Cardiac muscle cell (in vitro differentiated cells and primary cell): ENCODE data around the gene JAK2. TPM values are rescaled to one million over a fixed set of nuclear protein-coding genes. Genes with fewer than 3 reads are reported as not detected.
A peak's percentile ranks its signal among the peaks of the same experiment; 100 is the strongest.

ENCODE experiments used
- DNase-seq, 2 donors: peaks; one replicate each; pipeline versions ENCODE4 v3.0.0 to v3.0.0-alpha.2; 2010 to 2017; ENCODE audit warnings: low read depth in 1 of 2, low spot score in 1 of 2
- H3K27ac ChIP-seq: fragments of 200-600 bp; sonication (generic); 2 replicates; pipeline ENCODE4 v1.5.1; 2016
- H3K27me3 ChIP-seq: fragments of 200-600 bp; sonication (generic); 2 replicates; pipeline ENCODE4 v1.6.0; 2016; ENCODE audit warnings: control low read depth
- H3K36me3 ChIP-seq: fragments of 200-600 bp; sonication (generic); 2 replicates; pipeline ENCODE4 v1.5.1; 2016; ENCODE audit warnings: control low read depth
- H3K4me1 ChIP-seq: fragments of 200-600 bp; sonication (generic); 2 replicates; pipeline ENCODE4 v1.8.1; 2017; ENCODE audit warnings: low read depth, mild to moderate bottlenecking, mixed run types
- H3K4me3 ChIP-seq: fragments of 200-600 bp; sonication (generic); 2 replicates; pipeline ENCODE4 v1.5.1; 2016; ENCODE audit warnings: mild to moderate bottlenecking
- H3K9me3 ChIP-seq: fragments of 200-600 bp; sonication (generic); 2 replicates; pipeline ENCODE4 v1.5.1; 2017; ENCODE audit warnings: low read depth, mild to moderate bottlenecking, control low read depth
- polyA plus RNA-seq: library from polyadenylated mRNA; unstranded; fragments of >200 nt; fragmentation: Nextera tagmentation; extraction: Ambion mirVana; gene quantifications from 2 replicates; pipeline ENCODE4 v1.2.1, GENCODE V29; 2016
- total RNA-seq: library from RNA; depleted of rRNA; stranded (reverse); fragments of >200 nt; gene quantifications from 2 replicates; pipeline ENCODE4 v1.2.3, GENCODE V29; 2016
- TF ChIP-seq, protein P1 (sequence below): IDR thresholded peaks from 2 replicates; pipeline ENCODE4 v1.5.1; 2012; ENCODE audit warnings: low read depth, mild to moderate bottlenecking, low read length

The JAK2 gene
- total and polyA plus RNA-seq, 2 experiments from 2014 or later, result 3.9 to 6.6 TPM

DNA sequence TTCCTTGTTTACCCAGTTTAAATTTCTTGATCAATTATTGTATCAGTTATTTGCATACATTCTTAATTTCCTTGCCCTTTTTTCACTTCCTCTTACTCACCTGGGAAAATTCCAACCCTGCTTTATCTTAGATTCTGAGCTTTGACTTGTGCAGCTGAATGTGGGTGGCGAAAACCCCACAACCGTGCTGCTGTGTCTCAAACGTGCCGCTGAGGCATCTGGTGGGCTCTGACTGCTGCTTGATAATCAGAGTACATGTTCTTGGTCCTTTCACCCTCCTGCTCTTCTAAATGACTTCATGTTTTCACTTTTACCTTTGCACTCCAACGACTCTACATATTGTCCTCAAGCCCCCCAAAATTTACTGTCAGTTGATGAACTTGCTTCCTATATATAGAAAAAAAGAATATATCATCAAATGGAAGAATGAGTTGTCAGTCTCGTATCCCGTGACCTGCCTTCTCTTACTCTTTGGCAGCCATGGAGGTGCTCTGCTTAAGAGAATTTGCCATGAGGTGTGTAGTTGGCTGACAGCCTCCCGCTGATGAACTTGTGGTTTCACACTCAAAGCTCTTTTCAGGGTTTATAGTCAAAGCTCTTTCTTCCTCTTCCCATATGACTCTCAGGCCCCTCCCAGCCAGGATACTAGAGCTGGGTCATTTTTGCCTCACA is 14.0 kb upstream of the JAK2 start:
- TF ChIP-seq, protein P1, sequence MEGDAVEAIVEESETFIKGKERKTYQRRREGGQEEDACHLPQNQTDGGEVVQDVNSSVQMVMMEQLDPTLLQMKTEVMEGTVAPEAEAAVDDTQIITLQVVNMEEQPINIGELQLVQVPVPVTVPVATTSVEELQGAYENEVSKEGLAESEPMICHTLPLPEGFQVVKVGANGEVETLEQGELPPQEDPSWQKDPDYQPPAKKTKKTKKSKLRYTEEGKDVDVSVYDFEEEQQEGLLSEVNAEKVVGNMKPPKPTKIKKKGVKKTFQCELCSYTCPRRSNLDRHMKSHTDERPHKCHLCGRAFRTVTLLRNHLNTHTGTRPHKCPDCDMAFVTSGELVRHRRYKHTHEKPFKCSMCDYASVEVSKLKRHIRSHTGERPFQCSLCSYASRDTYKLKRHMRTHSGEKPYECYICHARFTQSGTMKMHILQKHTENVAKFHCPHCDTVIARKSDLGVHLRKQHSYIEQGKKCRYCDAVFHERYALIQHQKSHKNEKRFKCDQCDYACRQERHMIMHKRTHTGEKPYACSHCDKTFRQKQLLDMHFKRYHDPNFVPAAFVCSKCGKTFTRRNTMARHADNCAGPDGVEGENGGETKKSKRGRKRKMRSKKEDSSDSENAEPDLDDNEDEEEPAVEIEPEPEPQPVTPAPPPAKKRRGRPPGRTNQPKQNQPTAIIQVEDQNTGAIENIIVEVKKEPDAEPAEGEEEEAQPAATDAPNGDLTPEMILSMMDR, result no peak
- H3K4me1 ChIP-seq, result peaks cover 6% of the 10 kb centered on the region
- no peaks in the 10 kb centered on the region for H3K36me3 ChIP-seq
- H3K4me3 ChIP-seq, result no peak overlapping the region
- no peaks in the 10 kb centered on the region for H3K27me3 ChIP-seq
- no peak overlapping the region for H3K27ac ChIP-seq
- no peaks in the 10 kb centered on the region for H3K9me3 ChIP-seq
- no peak for DNase-seq

DNA sequence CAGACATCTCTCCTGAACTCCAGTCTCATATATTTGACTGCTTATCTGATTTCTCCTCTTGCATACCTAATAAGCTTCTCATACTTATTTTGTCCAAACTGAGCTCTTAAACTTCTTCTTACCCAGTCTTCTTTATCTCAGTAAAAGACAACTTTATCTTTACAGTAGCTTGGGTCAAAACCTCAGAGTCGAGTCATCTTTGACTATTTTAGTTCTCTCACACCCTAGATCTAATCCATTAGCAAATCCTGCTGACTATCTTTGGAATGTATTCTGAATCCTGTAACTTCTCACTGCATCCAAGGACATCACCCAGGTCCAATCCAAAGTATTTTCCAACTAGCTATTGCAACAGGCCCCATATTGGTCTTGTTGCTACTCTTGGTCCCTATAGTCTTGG is 11.8 kb upstream of the JAK2 start:
- DNase-seq, result peak in 1 of 2 donors; percentile 14
- Histone ChIP-seq H3K27me3 (no peaks in the 10 kb centered on the region), H3K9me3 (no peaks in the 10 kb centered on the region), H3K36me3 (no peaks in the 10 kb centered on the region), H3K27ac (no peak overlapping the region), H3K4me1 (peaks cover 6% of the 10 kb centered on the region), H3K4me3 (no peak overlapping the region)
- TF ChIP-seq, protein P1, result no peak

DNA sequence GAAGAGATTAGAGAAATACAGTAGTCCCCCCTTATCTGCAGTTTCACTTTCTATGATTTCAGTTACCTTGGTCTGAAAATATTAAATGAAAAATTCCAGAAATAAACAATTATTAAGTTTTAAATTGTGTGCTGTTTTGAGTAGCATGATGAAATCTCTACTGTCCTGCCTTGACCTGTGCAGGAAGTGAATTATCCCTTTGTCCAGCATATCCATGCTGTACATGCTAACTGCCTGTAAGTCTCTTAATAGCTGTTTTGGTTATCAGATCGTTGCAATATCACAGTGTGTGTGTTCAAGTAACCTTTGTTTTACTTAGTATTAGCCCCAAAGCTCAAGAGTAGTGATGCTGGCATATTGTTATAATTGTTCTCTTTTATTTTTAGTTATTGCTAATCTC is 11.2 kb upstream of the JAK2 start:
- Histone ChIP-seq H3K36me3 (no peaks in the 10 kb centered on the region), H3K4me3 (no peak overlapping the region), H3K4me1 (peaks cover 6% of the 10 kb centered on the region), H3K27me3 (no peaks in the 10 kb centered on the region), H3K27ac (no peak overlapping the region), H3K9me3 (no peaks in the 10 kb centered on the region)
- peak in 1 of 2 donors; percentile 53 for DNase-seq
- TF ChIP-seq, protein P1, result no peak

DNA sequence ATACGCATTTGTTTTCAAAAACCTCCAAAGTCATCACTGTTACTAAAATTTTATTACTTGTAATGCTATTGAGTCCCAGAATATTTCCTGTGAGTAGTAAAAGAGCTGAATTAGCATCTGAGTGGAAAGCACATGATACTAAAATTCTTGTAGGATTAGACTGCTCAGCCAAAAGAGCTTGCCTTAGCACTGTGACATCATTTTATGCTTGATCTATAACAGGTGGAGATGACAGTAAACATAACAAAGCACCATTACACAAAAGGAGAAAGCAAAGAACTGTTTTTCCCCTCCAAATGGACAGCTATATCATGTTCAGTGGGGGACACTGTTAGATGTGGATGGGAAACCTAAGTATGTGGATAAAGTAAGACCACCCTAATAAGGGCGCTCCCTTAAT is 5.8 kb upstream of the JAK2 start:
- no peak overlapping the region for H3K27ac ChIP-seq
- H3K4me1 ChIP-seq, result peaks cover 9% of the 10 kb centered on the region
- no peaks in the 10 kb centered on the region for H3K9me3 ChIP-seq
- no peaks in the 10 kb centered on the region for H3K27me3 ChIP-seq
- DNase-seq, result no peak
- no peaks in the 10 kb centered on the region for H3K36me3 ChIP-seq
- no peak overlapping the region for H3K4me3 ChIP-seq
- TF ChIP-seq, protein P1, result no peak

DNA sequence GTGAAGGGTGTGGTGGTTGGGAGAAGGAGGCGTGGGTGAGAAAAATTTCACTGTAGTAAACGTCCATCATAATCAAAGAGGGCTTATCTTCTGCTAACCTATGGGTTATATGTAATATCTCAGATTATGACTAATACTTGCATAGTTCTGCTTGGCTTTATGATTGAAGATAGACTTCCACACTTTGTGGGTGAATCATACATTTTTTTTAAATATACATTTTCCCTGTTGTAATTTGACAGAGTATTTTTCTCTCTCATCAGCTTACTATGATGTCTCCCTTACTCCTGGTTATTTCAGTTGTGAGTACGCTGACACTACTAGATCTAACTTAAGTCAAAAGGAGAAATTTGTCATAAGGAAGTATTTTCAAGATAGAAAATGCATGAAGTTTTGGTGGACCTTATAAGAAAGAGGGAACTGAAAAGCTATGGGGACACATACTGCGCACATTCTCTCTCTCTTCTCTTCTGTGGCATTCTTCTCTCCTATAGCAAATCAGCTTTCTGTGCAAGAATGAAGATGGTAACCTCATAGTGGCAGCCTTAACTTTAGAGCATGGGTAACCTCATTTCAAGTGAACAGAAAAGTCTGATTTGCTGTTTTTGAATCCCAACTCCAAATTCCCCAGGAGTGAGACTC is 4.9 kb upstream of the JAK2 start:
- TF ChIP-seq, protein P1, result no peak
- H3K4me1 ChIP-seq, result peaks cover 9% of the 10 kb centered on the region
- no peaks in the 10 kb centered on the region for H3K27me3 ChIP-seq
- H3K27ac ChIP-seq, result no peak overlapping the region
- H3K9me3 ChIP-seq, result no peaks in the 10 kb centered on the region
- no peak overlapping the region for H3K4me3 ChIP-seq
- no peak for DNase-seq
- no peaks in the 10 kb centered on the region for H3K36me3 ChIP-seq
